Measurements from ENCODE around the gene IDH3A. TPM values are rescaled to one million over a fixed set of nuclear protein-coding genes. Genes with fewer than 3 reads are reported as not detected.
A peak's percentile ranks its signal among the peaks of the same experiment; 100 is the strongest.

Gene IDH3A
- total RNA-seq (2021; fragmentation: NEBNext Ultra II Directional; extraction: Animal tissue kit (Norgen Biotek cat#: 25700)) = 10 to 100 TPM; 67.3 to 82.1 (median 78.3) TPM
- long read RNA-seq, full-length matches to known transcripts = 68 of 77 reads
- long read RNA-seq, partial matches to known transcripts = 6 of 77 reads
- long read RNA-seq, other reads (novel, unspliced or antisense) = 3 of 77 reads

- TF ChIP-seq CTCF (IDR thresholded peaks at IDR 0.05) = no peak
- H3K9me3 Mint-ChIP-seq = no peaks in the 10 kb centered on the region
- DNase-seq = peak; percentile 94
- H3K4me3 Mint-ChIP-seq = peak within 1 kb of the TSS; percentile 95
- no peaks in the 10 kb centered on the region; the same call in none of the 2 replicates for H3K27me3 Mint-ChIP-seq (ENCODE audit: insufficient read depth)
- H3K4me1 Mint-ChIP-seq (ENCODE audit: low read depth) = peaks cover 51% of the 10 kb centered on the region
- H3K27ac Mint-ChIP-seq = peak within 1 kb of the TSS; percentile 92
- H3K36me3 Mint-ChIP-seq (ENCODE audit: low read depth) = 0 out of 2 replicates have a peak, but pooled peaks cover 10% of the 10 kb centered on the region
Observed at GRCh38 chr15:78149068-78149804, at the start of gene IDH3A. Gene IDH3A, plus strand, starts transcription at chr15:78149362. Its CDS starts 42 bp downstream, at chr15:78149404.

DNA sequence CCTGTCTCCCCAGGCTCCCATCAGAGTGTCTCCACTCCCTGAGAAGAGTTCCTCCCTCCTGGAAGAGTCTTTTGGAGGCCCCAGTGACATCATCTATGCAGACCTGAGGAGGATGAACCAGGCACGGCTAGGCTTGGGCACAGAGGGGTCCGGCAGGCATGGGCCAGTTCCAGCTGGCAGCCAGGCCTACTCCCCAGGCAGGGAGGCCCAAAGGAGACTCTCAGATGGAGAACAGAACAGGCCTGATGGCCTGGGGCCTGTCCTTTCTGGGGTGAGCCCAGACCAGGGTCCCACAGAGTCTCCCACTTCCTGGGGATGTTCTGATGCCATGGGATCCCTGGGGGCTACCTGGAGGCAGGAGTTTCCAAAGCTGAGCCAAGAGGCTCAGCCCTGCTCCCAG lies 48.3 kb upstream of the IDH3A start:
- peaks cover 12% of the 10 kb centered on the region for H3K27me3 Mint-ChIP-seq (ENCODE audit: insufficient read depth)
- no peak overlapping the region for H3K4me3 Mint-ChIP-seq
- H3K27ac Mint-ChIP-seq = no peak overlapping the region
- H3K4me1 Mint-ChIP-seq (ENCODE audit: low read depth) = peaks cover 3% of the 10 kb centered on the region
- H3K9me3 Mint-ChIP-seq = no peaks in the 10 kb centered on the region
- DNase-seq = no peak
- H3K36me3 Mint-ChIP-seq (ENCODE audit: low read depth) = no peaks in the 10 kb centered on the region
- no peak for TF ChIP-seq CTCF (IDR thresholded peaks at IDR 0.05)

- Mint-ChIP-seq H3K27me3 (ENCODE audit: insufficient read depth) (peaks cover 12% of the 10 kb centered on the region), H3K27ac (no peak overlapping the region), H3K4me3 (no peak overlapping the region), H3K4me1 (ENCODE audit: low read depth) (peaks cover 10% of the 10 kb centered on the region), H3K9me3 (no peaks in the 10 kb centered on the region), H3K36me3 (ENCODE audit: low read depth) (no peaks in the 10 kb centered on the region)
- TF ChIP-seq CTCF (IDR thresholded peaks at IDR 0.05) = no peak
- DNase-seq = no peak
Observed at GRCh38 chr15:78101423-78102105, 47.6 kb upstream of the IDH3A start.

DNA sequence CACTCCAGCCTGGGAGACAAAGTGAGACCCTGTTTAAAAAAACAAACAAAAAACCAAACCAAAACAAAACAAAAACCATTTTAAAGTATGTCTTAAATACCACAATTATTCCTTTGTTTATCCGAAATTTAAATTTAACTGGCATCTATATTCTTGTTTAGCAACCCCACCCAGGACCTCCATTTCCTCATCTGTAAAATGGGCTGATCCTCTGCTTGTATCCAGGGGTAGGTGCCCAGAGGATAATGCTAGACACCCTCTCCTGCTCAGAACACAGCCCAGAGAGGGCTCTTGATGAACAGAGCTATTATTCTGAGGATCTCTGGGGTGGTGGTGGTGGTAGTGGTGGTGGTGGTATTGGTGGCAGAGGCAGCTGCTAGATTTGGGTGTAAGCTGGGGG lies 47.0 kb upstream of the IDH3A start:
- H3K4me1 Mint-ChIP-seq (ENCODE audit: low read depth) = peaks cover 11% of the 10 kb centered on the region
- H3K36me3 Mint-ChIP-seq (ENCODE audit: low read depth) = no peaks in the 10 kb centered on the region
- H3K27me3 Mint-ChIP-seq (ENCODE audit: insufficient read depth) = peaks cover 14% of the 10 kb centered on the region
- no peak for DNase-seq
- TF ChIP-seq CTCF (IDR thresholded peaks at IDR 0.05) = no peak
- no peaks in the 10 kb centered on the region for H3K9me3 Mint-ChIP-seq
- no peak overlapping the region for H3K27ac Mint-ChIP-seq
- H3K4me3 Mint-ChIP-seq = no peak overlapping the region

GRCh38 chr15:78102741-78103140 lies 46.4 kb upstream of the IDH3A start:
- Mint-ChIP-seq H3K9me3 (no peaks in the 10 kb centered on the region), H3K4me3 (no peak overlapping the region), H3K36me3 (ENCODE audit: low read depth) (no peaks in the 10 kb centered on the region), H3K4me1 (ENCODE audit: low read depth) (peaks cover 11% of the 10 kb centered on the region), H3K27me3 (ENCODE audit: insufficient read depth) (peaks cover 14% of the 10 kb centered on the region), H3K27ac (no peak overlapping the region)
- TF ChIP-seq CTCF (IDR thresholded peaks at IDR 0.05) = no peak
- DNase-seq = no peak
